K562 treated with DMSO at 1 percent for 24 hours (cell line): ENCODE results near the gene HTR3E. TPM values are rescaled to one million over a fixed set of nuclear protein-coding genes. Genes with fewer than 3 reads are reported as not detected.

Experiments
- total RNA-seq: library from RNA; unstranded; fragments of 300-600 nt; gene quantifications from 2 replicates; pipeline ENCODE4 v1.2.3, GENCODE V29; 2022; ENCODE audit warnings: low read depth; ENCODE audit not compliant: insufficient read depth

The HTR3E gene
- not detected in 2 replicates for total RNA-seq

GRCh38 chr3:184096811-184097383, at the start of gene HTR3E:
TSS of gene HTR3E (plus strand) at chr3:184097064. CDS start at chr3:184097530, 466 bp downstream.

GRCh38 chr3:184052767-184053166, 44.1 kb upstream of the HTR3E start, which contains the start of gene HTR3C:
TSS of gene HTR3C (plus strand) at chr3:184053047. CDS start at chr3:184053081, 34 bp downstream.

GRCh38 chr3:184135149-184135910, 38.5 kb downstream of the HTR3E start, which contains the start of gene EIF2B5:
TSS of gene EIF2B5 (plus strand) at chr3:184135358. CDS start at chr3:184135386, 28 bp downstream.

GRCh38 chr3:184154885-184155643, 58.2 kb downstream of the HTR3E start, which contains the start of gene DVL3:
TSS of gene DVL3 (plus strand) at chr3:184155377. CDS start at chr3:184155636, 259 bp downstream.

Other genes starting within 250 kb of the HTR3E start
- 31.9 and 38.2 TPM in 2 replicates for gene PARL, start 212.2 kb upstream of the HTR3E start, total RNA-seq
- gene ABCC5, start 79.2 kb upstream of the HTR3E start, total RNA-seq, result 23.2 and 24.0 TPM in 2 replicates
- gene HTR3D, start 65.3 kb upstream of the HTR3E start, total RNA-seq, result not detected in 2 replicates
- not detected in 2 replicates for gene HTR3C, start 44.0 kb upstream of the HTR3E start, total RNA-seq
- gene EIF2B5, start 38.3 kb downstream of the HTR3E start, total RNA-seq, result 54.7 and 56.3 TPM in 2 replicates
- 60.4 and 65.5 TPM in 2 replicates for gene DVL3, start 58.3 kb downstream of the HTR3E start, total RNA-seq
- gene AP2M1, start 77.8 kb downstream of the HTR3E start, total RNA-seq, result 632 and 681 TPM in 2 replicates
- gene ABCF3, start 89.1 kb downstream of the HTR3E start, total RNA-seq, result 47.8 and 56.9 TPM in 2 replicates
- not detected in 2 replicates for gene VWA5B2, start 132.5 kb downstream of the HTR3E start, total RNA-seq
- gene ALG3, start 151.9 kb downstream of the HTR3E start, total RNA-seq, result 77.9 and 79.5 TPM in 2 replicates
- 10.4 and 14.7 TPM in 2 replicates for gene EEF1AKMT4, start 152.6 kb downstream of the HTR3E start, total RNA-seq
- gene CAMK2N2, start 164.5 kb downstream of the HTR3E start, total RNA-seq, result 0.43 TPM in 1 of 2 replicates, not detected in the other
- not detected in 2 replicates for gene ECE2, start 179.0 kb downstream of the HTR3E start, total RNA-seq
- 448 and 463 TPM in 2 replicates for gene PSMD2, start 202.2 kb downstream of the HTR3E start, total RNA-seq
- 223 and 230 TPM in 2 replicates for gene EIF4G1, start 217.5 kb downstream of the HTR3E start, total RNA-seq
- 22.9 and 24.4 TPM in 2 replicates for gene FAM131A, start 240.5 kb downstream of the HTR3E start, total RNA-seq